Suppressor macrophage treated with lipopolysaccharide for 4 hours (primary cell): ENCODE results near the gene LSM2.
A peak's percentile ranks its signal among the peaks of the same experiment; 100 is the strongest.
"Not testable (repeated sequence)": the region's sequence is repeated elsewhere in the genome, so short reads cannot be mapped to it uniquely, and the experiment has no call there.

Source experiments
- DNase-seq: peaks from one replicate; pipeline ENCODE4 v3.0.0-alpha.2; 2020

The LSM2 gene

GRCh38 chr6:31827286-31828079 is 20.7 kb upstream of the LSM2 start, which contains the start of gene HSPA1B:
TSS of gene HSPA1B (plus strand) at chr6:31827738. CDS start at chr6:31827951, 213 bp downstream.
- peak; percentile 99 for DNase-seq

GRCh38 chr6:31826793-31827285 is 20.1 kb upstream of the LSM2 start:
- DNase-seq = no peak

GRCh38 chr6:31825553-31825952 is 18.8 kb upstream of the LSM2 start:
- no peak for DNase-seq

DNA sequence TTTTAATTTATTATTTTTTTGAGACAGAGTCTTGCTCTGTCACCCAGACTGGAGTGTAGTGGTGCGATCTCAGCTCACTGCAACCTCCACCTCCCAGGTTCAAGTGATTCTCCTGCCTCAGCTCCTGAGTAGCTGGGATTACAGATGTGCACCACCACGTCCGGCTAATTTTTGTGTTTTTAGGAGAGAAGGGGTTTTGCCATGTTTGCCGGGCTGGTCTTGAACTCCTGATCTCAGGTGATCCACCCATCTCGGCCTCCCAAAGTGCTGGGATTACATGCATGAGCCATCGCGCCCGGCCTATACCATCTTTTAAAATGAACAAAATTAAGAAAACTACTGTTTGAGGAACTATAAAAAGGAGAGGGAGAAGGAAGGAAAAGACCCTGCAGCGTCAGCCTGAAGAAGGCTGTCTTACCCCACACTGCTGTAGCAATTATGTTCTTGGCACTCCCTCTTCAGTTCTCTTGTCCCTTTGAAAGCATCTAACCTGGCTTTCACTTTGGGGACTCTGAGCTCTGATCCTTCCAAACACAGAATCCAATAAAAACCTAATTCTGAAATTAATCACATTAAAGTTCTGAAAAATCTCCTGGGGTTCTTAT is 16.9 kb upstream of the LSM2 start:
- peak; percentile 48 for DNase-seq

DNA sequence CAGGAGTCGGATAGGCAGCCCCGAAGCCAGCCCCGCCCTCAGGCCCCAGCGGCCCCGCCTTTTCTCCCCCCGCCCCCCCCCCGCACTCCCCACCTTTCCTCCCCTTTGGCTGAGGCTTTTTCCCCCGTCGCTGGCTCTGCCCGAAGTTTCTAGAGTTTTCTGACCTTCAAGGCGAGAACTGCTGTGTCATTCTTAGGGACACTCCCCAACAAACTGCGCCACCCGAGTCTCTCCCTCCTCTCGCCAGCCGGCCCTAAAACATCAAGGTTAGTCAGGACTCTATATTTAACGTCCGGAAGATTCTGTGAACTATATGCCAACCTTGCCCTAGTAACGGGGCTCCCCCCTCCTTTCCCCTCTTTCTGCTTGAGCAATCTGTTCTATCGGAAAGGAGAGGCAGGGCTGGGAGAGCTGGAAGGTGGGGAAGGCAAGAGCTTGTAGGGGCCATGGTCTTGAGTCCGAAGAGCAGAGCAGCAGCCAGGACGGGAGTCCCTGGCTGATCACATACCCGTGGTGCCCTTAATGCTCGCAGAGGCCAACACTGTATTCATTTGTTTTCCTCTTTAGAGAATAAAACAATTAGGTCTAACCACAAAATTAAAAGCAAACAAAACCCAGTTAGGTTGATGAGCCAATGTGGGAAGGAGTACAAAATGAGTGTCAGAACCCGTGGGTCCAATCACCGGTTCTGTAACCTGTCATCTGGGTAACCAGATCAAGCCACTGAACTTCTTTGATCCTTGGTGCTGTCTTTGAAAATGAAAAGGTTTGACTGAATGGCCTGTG is 15.5 kb upstream of the LSM2 start:
- peak; percentile 92 for DNase-seq

- DNase-seq = peak; percentile 72
Measured at GRCh38 chr6:31821301-31822035, 14.7 kb upstream of the LSM2 start.

DNA sequence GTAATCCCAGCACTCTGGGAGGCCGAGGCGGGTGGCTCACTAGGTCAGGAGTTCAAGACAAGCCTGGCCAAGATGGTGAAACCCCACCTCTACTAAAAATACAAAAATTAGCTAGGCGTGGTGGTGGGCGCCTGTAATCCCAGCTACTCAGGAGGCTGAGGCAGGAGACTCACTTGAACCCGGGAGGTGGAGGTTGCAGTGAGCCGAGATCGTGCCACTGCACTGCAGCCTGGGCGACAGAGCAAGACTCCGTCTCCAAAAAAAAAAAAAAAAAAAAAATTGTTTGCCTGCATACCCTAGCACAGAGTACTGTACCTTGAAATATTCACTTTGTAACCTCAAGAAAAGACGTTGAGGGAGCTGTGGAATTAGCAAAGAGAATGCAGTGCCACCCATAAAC is 13.6 kb upstream of the LSM2 start:
- not testable (repeated sequence) for DNase-seq

DNA sequence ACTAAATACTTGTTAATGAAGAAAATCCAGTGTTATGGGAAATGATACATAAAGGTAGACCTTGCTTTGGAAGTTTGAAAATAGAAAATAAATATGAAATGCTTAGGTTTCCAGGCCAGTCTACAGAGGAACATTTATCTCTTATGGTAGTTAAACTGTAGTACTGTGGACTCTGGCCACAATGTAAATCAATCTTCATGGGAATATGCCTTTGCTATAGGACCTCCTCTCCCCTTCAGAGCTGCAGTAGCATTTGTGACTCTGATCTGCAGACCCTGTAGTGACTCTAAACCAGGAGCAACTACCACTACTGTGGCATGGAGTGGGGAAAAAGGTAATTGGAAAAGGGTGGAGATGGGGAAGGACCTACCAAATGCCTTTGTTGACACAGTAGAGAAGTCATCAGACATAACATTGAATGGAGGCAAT is 13.1 kb upstream of the LSM2 start:
- DNase-seq = no peak

GRCh38 chr6:31817929-31818511 is 11.3 kb upstream of the LSM2 start:
- DNase-seq = not testable (repeated sequence)

- DNase-seq = peak; percentile 56
Measured at GRCh38 chr6:31817133-31817928, 10.6 kb upstream of the LSM2 start.

- peak; percentile 97 for DNase-seq
Measured at GRCh38 chr6:31815025-31815838, 8.5 kb upstream of the LSM2 start, which contains the start of the genes HSPA1A and HSPA1L. TSS of gene HSPA1A (plus strand) at chr6:31815543. CDS start at chr6:31815757, 214 bp downstream. TSS of gene HSPA1L (minus strand) at chr6:31815283. CDS start at chr6:31811972, 3,311 bp downstream.

DNA sequence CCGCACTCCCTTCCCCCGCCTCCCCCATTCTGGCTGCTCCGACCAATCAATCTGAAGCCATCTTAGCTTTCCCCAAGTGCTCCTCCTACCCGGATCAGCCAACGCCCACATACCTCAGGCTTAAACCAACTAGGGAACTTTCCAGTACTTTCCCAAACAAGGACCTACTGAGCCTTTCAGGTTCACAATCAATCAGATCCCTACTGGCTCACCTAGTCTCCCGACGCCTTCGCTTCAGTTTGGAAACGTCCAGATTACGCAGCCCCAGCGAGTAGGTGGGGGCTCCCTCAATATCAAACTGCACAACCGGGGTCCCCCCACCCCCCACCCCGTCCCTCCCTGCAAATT is 7.9 kb upstream of the LSM2 start:
- peak; percentile 98 for DNase-seq

DNA sequence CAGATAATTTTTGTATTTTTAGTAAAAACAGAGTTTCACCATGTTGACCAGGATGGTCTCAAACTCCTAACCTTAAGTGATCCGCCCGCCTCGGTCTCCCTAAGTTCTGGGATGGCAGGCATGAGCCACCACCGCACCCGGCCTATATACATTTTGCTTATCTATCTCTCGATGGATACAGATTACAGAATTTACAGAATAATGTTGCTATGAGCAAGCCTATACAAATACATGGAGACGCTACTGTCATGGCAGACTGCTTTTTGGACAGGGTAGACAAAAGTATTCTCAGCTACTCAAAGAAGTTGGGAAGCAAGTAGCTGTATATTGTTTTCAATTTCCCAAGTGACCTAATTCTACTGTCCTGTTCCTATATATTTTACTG is 6.7 kb upstream of the LSM2 start:
- no peak for DNase-seq

- no peak for DNase-seq
Measured at GRCh38 chr6:31811645-31812044, 4.9 kb upstream of the LSM2 start.

DNA sequence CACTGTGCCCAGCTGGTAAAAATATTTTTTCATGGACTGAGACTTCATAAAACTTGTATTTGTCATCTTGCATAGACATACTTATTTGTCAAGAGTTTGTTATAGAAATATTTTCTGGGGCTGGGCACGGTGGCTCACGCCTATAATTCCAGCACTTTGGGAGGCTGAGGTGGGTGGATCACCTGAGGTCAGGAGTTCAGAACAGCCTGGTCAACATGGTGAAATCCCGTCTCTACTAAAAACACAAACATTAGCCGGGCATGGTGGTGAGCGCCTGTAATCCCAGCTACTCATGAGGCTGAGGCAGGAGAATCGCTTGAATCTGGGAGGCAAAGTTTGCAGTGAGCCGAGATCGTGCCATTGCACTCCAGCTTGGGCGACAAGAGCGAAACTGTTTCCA is 1.8 kb upstream of the LSM2 start:
- not testable (repeated sequence) for DNase-seq

GRCh38 chr6:31805939-31806469 is 762 bp downstream of the LSM2 start:
- no peak for DNase-seq

DNA sequence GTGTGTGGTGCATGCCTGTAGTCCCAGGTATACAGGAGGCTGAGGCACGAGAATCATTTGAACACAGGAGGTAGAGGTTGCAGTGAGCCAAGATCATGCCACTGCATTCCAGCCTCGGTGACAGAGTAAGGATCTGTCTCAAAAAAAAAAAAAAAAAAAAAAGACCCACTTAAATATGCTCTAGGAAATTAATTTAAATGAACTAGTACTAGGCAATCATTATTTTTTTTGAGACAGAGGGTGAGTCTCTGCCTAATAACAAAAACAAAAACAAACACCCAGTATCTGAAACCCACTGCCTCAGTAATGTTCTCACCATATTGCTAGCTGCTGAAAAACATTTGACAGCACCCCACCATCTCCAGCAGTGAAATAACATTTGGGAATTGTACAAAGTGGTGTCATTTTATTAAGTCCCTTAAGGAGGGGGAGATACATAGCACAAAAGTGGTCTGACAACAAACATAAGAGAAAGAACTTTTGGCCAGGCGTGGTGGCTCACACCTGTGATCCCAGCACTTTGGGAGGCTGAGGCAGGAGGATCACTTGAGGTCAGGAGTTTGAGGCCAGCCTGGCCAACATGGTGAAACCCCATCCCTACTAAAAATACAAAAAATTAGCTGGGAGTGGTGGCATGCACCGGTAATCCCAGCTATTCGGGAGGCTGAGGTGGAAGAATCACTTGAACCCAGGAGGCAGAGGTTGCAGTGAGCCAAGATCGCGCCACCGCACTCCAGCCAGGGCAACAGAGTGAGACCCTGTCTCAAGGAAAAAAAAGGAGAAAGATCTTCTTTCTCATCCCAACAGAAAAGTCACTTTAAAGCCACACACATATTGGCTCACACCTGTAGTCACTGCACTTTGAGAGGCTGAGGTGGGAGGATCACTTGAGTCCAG is 5.5 kb downstream of the LSM2 start:
- DNase-seq = not testable (repeated sequence)

- no peak for DNase-seq
Measured at GRCh38 chr6:31799781-31800180, 7.0 kb downstream of the LSM2 start.

- DNase-seq = no peak
Measured at GRCh38 chr6:31797588-31797987, 9.2 kb downstream of the LSM2 start.
